HK-2 (cell line): Measurements from ENCODE around the gene PSEN1.

Experiments
- DNase-seq: peaks from one replicate; pipeline ENCODE4 v3.0.0-alpha.2; 2018; ENCODE audit not compliant: unreplicated experiment

PSEN1 gene

DNA sequence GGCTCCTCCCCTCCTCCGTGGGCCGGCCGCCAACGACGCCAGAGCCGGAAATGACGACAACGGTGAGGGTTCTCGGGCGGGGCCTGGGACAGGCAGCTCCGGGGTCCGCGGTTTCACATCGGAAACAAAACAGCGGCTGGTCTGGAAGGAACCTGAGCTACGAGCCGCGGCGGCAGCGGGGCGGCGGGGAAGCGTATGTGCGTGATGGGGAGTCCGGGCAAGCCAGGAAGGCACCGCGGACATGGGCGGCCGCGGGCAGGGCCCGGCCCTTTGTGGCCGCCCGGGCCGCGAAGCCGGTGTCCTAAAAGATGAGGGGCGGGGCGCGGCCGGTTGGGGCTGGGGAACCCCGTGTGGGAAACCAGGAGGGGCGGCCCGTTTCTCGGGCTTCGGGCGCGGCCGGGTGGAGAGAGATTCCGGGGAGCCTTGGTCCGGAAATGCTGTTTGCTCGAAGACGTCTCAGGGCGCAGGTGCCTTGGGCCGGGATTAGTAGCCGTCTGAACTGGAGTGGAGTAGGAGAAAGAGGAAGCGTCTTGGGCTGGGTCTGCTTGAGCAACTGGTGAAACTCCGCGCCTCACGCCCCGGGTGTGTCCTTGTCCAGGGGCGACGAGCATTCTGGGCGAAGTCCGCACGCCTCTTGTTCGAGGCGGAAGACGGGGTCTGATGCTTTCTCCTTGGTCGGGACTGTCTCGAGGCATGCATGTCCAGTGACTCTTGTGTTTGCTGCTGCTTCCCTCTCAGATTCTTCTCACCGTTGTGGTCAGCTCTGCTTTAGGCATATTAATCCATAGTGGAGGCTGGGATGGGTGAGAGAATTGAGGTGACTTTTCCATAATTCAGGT is at the start of gene PSEN1:
PSEN1 (plus strand) TSS at position 121 of the 839 bp plus-strand sequence. CDS start 11,513 bp downstream, outside the sequence.
- DNase-seq: peak; percentile 96

GRCh38 chr14:73091044-73091443 is 45.3 kb upstream of the PSEN1 start:
- DNase-seq: no peak

DNA sequence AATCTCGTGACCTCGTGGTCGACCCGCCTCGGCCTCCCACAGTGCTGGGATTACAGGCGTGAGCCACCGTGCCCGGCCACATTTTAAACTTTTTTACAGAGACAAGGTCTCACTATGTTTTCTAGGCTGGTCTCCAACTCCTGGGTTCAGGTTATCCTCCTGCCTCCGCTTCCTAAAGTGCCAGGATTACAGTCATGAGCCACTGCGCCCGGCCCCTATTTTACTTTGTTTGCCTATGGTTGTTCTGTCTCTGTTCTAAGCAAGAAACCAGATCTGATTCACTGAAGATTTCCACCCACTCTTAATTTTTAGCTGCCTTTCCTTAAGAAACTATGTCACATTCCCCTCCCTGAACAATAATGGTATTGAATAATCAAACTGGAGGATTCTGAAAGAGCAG is 38.9 kb upstream of the PSEN1 start:
- no peak for DNase-seq

DNA sequence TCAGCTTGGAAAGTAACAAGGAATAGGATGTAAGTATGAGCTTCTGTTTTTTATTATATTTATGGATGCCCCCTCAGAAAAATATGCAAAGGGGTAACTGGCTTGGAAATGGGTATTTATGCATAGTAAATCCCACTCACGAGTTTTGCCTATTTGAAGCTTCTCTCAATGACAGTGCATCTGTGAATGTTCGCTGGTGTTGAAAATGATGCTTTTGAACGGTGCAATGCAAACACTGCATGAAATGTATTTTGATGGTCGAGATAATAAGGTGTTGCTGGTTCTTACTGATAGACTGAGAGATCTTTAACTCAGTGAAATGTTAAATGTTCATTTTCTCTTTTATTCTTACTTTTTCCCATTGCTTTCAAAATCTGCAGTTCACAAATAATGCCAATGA is 36.0 kb upstream of the PSEN1 start:
- DNase-seq: no peak

DNA sequence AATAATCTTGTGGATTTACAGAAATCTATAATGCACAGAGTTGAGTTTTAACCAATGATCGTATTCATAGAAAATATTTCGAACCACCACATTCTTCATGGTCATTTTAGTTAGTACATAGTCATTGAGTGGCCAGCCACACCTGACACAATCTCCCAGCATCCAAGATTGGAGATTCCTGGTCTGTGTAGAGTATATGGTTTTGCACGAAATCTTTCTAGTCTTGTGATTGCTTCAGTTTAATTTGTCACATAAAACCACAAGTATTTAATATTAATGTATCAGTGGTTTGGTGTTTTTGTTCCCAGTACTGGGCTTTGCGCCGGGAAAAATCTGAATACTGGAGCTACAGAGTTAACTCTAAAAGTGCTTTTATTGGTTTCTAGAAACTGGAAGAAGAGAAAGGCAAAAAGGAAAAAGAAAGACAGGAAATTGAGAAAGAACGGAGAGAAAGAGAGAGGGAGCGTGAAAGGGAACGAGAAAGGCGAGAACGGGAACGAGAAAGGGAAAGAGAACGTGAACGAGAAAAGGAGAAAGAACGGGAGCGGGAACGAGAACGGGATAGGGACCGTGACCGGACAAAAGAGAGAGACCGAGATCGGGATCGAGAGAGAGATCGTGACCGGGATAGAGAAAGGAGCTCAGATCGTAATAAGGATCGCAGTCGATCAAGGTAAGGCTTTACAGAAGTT is 33.4 kb upstream of the PSEN1 start:
- DNase-seq: no peak

DNA sequence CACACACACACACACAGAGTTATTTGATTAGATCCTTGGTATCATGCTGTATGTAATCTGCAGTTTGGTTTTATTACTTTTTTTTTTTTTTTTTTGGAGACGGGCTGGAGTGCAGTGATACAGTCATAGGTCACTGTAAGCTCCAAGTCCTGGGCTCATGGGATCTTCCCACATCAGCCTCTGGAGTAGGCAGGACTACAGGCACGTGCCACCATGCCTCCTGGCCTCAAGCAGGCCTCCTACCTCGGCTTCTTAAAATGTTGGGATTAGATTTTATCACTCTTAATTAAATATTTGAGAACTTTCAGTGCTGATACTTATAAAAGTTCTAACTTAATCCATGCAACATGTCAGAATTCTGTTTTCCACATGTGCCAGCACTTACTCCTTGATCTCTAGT is 31.3 kb upstream of the PSEN1 start:
- DNase-seq: no peak

- DNase-seq: no peak
Observed at GRCh38 chr14:73105727-73106126, 30.6 kb upstream of the PSEN1 start.

DNA sequence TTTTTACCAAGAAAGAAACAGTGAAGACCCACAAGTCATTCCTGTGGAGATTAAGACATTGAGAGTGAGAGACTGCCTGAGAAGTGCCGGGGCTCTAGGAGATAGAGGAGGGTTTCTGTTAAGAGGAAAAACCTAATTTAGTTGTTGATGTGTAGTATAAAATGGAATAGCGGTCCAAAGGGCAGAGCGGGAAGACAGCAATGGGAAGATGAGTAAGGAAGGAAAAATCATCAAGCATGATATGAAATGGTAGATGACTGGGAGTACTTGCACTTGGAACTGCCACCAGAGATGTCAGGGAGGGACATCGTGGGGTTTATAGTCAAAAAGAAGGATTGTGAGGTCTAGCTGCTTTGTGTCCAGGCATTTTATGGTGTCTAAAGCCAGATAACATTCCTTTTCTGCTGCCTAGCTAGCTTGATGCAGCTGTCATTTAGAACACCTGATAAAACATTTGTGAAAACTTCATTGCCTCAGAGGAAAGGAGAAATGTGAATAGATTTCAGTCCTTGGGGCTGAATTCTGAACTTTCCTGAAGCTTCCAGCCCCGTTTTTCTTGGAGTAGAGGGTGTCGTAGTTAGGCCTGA is 20.1 kb upstream of the PSEN1 start:
- DNase-seq: no peak

DNA sequence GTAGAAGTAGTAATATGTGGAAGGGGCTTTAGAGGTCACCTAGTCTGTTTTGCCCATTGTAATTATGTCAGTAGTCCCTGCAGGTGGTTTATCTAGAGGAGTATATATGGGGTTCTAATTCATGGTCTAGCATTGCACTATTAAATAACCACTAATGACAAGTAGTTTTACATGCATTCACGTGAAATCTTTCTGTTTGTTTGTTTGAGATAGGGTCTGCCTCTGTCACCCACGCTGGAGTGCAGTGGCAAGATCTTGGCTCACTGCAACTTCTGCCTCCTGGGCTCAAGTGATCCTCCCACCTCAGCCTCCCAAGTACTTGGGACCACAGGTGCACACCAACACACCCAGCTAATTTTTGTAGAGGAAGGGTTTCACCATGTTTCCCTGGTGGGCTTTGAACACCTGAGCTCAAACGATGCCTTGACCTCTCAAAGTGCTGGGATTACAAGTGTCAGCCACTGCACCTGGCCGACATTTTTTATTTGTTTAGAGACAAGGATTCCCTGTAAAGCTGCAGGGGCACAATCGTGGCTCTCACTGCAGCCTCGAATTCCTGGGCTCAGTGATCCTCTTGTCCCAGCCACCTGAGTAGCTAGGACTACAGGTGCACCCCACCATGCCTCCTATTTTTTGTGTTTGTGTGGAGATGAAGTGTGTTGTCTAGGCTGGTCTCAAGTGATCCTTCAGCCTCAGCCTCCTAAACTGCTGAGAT is 12.0 kb upstream of the PSEN1 start:
- DNase-seq: no peak

DNA sequence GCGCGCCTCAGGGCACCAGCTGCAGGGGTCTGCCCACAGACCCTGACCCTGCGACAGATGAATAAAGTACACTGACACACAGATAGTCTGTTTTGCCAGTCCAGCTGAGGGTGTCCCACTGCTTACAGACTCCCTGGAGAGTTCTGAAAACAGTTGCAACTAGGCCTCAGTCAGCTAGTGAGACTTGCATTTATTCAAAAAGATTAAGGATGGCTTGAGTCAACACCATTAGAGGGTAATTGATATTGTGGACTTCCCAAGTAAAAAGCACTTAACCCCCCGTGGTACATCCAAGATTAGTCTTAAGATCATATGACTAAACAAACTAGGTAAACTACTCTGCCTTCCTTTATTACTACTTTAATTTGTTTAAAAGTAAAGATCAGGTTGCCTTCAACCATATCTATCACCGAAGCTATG is 11.1 kb upstream of the PSEN1 start:
- no peak for DNase-seq

DNA sequence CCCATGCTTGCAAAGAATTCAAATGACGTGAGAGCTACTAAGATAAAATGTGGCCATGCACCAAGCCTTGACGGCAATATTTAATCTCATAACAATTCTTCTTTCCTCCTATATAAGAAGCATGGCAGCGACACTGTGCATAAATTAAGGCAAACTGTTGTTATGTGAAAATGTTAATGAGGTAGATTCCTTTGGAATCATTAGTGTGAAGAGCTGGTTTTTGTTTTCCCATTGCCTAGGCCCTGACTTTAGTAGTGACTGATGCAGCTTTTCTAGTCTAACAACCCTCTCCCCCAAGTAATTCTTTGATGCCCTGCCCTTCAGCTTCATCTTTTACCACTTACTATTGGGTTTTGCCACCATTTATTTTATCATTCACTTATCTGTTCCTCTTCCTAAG is 10.6 kb upstream of the PSEN1 start:
- no peak for DNase-seq

DNA sequence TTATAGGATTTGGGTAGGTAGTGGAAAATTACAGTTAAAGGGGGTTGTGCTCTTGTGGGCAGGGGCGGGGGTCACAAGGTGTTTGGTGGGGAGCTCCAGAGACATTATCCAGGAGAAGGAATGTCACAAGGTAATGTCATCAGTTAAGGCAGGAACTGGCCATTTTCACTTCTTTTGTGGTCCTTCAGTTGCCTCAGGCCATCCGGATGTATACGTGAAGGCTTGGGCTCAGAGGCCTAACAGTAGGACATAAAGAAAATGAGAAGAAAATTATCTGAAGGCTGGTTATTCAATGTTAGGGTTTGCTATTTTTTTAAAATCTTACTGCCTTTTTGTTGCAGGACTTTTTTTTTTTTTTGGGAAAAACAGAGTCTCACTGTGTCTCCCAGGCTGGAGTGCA is 2.5 kb upstream of the PSEN1 start:
- no peak for DNase-seq

DNA sequence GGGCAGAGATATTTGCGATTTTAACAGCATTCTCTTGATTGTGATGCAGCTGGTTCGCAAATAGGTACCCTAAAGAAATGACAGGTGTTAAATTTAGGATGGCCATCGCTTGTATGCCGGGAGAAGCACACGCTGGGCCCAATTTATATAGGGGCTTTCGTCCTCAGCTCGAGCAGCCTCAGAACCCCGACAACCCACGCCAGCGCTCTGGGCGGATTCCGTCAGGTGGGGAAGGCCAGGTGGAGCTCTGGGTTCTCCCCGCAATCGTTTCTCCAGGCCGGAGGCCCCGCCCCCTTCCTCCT is 271 bp upstream of the PSEN1 start:
- DNase-seq: no peak

DNA sequence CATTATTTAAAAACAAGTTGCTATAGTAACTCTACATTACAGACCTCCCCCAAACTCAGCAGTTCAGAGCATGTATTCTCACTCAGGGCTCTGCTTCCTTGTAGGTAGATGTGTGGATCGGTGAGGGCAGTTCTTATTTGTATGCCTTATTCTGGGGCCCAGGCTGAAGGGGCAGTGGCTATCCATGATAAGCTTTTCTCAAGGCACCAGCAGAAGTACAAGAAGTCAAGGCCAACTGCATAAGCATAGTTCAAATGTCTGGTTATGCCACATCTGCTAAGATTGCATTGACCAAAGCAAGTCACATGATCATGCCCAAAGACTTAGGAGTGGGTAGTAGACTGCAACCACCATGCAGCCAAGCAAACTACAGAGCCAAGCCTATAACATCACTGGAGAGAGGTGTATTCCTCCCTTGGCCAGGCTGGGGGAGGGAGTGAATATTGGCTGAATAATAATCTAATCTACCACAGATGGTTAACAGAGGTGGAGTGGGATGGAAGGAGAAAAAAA is 4.6 kb downstream of the PSEN1 start:
- no peak for DNase-seq

- DNase-seq: no peak
Observed at GRCh38 chr14:73142216-73142615, 5.9 kb downstream of the PSEN1 start.

DNA sequence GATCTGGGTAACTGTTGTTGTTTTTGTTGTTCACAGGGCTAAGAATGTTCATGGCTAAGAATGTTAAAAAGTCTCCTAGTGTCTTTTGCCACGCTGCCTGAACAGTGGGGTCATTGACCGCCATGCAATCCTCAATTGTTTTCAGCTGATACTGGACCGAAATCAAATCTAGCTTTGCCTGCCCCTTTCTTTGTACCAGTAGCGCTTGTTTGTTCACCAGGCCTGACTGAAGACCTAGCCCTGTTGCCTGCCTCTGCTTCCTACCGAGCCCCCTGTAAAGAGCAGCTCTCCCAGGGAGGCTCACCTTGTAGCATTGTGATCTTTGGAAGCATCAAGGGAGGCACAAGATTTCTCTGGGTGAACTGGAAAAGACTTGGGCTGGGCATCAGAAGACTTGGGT is 6.7 kb downstream of the PSEN1 start:
- DNase-seq: no peak

DNA sequence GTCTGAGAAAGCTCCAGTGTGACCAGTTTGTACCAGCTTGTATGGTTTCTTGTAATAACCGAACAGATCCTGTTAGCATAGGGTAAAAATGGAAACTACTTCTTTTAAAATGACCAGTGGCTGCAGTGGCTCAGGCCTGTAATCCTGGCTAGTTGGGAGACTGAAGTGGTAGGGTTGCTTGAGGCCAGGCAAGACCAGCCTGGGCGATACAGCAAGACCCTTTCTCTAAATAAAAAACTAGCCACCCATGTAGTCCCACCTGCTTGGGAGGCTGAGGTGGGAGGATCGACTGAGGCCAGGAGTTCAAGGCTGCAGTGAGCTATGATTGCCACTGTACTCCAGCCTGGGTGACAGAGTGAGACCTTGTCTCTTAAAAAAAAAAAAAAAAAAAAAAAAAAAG is 7.3 kb downstream of the PSEN1 start:
- no peak for DNase-seq

DNA sequence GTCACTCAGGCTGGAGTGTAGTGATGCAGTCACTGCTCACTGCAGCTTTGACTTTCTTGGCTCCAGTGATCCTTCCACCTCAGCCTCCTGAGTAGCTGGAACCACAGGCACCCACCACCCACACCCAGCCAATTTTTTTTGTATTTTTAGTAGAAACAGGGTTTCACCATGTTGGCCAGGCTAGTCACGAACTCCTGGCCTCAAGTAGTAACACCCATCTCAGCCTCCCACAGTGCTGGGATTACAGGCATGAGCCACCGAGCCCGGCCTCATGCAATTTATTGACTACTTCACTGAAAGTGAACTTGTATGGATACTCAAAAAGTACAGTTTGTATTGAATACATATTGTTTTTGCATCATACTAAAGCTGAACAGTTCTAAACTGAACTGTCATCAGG is 9.1 kb downstream of the PSEN1 start:
- DNase-seq: no peak

DNA sequence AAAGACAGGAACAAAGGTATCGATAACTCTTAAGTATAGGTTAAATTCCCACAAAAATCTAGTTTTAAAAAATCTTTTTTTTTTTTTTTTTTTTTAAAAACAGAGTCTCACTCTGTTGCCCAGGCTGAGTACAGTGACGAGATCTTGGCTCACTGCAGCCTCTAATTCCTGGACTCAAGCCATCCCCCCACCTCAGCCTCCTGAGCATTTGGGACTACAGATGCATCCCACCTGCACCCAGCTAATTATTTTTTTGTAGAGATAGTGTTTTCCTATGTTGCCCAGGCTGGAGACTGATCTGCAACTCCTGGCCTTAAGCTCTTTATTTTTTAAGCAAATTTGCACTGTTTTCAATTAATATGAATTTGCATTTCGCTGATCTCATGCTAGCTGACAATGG is 9.8 kb downstream of the PSEN1 start:
- DNase-seq: no peak

DNA sequence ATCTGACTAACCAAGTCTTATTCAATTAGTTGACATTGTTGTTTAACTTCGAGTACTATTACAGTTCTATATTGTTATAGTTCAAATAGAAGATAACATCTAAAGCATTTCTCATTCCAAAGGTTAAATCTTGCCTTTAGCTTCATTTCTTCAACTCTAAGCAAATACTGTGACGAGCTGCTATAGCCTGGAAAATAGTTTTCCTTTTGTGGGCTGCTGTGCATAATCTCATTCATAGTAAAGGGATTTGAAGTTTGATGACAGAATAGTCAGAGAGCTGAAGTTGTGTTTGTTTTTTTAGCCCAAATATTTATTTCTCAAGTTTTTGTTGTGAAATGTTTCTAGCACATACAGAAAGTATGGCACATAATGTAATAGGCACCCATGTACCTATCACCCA is 13.4 kb downstream of the PSEN1 start:
- DNase-seq: no peak

GRCh38 chr14:73153272-73153671 is 17.0 kb downstream of the PSEN1 start:
- no peak for DNase-seq

DNA sequence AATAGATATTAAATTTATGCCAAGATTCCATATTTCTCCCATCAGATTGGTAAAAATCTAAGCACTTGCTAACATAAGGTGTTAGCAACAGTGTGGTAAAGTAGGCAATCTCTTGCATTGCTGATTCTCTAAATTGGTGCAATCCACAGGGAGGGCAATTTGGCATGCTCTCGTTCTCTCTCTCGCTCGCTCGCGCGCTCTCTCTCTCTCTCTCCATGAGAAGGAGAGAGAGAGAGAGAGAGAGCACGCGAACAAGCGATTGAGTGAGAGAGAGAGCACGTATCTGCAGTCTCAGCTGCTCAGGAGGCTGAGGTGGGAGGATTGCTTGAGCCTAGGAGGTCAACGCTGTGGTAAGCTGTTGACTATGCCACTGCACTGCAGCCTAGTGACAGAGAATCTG is 25.9 kb downstream of the PSEN1 start:
- no peak for DNase-seq
